Loucy (cell line): ENCODE data around the gene BCAS1.

Experiments used
- H2AFZ ChIP-seq: fragments of 200-600 bp; sonication (generic); 2 replicates; pipeline ENCODE4 v1.6.0; 2016; ENCODE audit warnings: antibody characterized with exemption, mild to moderate bottlenecking, low read length, moderate library complexity
- H3F3A ChIP-seq: fragments of 200-600 bp; 2 replicates; pipeline ENCODE4 v1.6.0; 2016; ENCODE audit warnings: antibody characterized with exemption, low read depth, mild to moderate bottlenecking
- H3K27me3 ChIP-seq: fragments of 200-600 bp; sonication (generic); 2 replicates; pipeline ENCODE4 v1.6.1; 2014; ENCODE audit warnings: low read length, mild to moderate bottlenecking; ENCODE audit not compliant: insufficient read depth, poor library complexity, severe bottlenecking
- H3K36me3 ChIP-seq: fragments of 200-600 bp; sonication (generic); 2 replicates; pipeline ENCODE4 v1.6.1; 2016; ENCODE audit warnings: low read length; ENCODE audit not compliant: insufficient read depth
- H3K4me1 ChIP-seq: fragments of 200-600 bp; sonication (generic); 2 replicates; pipeline ENCODE4 v1.5.1; 2014; ENCODE audit warnings: low read length, mild to moderate bottlenecking; ENCODE audit not compliant: insufficient read depth, poor library complexity, severe bottlenecking
- H3K4me2 ChIP-seq: fragments of 200-600 bp; sonication (generic); 2 replicates; pipeline ENCODE4 v1.6.0; 2014; ENCODE audit warnings: antibody characterized with exemption, low read length, low read depth, mild to moderate bottlenecking; ENCODE audit not compliant: poor library complexity, severe bottlenecking
- H3K4me3 ChIP-seq: fragments of 200-600 bp; sonication (generic); 2 replicates; pipeline ENCODE4 v1.5.1; 2014; ENCODE audit warnings: low read length, mild to moderate bottlenecking, mixed read lengths; ENCODE audit not compliant: poor library complexity, severe bottlenecking
- H3K79me2 ChIP-seq: fragments of 200-600 bp; sonication (generic); 2 replicates; pipeline ENCODE4 v1.6.1; 2014; ENCODE audit warnings: low read length; ENCODE audit not compliant: insufficient read depth
- H3K9ac ChIP-seq: fragments of 200-600 bp; sonication (generic); 2 replicates; pipeline ENCODE4 v1.6.0; 2014; ENCODE audit warnings: mild to moderate bottlenecking, low read depth, low read length, moderate library complexity; ENCODE audit not compliant: poor library complexity, severe bottlenecking
- H3K9me2 ChIP-seq: fragments of 200-600 bp; sonication (generic); replicated peaks from 2 replicates; pipeline ENCODE4 v1.6.1; 2016; ENCODE audit warnings: low read depth, low read length, mixed read lengths
- H3K9me3 ChIP-seq: fragments of 200-600 bp; sonication (generic); 2 replicates; pipeline ENCODE4 v1.6.1; 2014; ENCODE audit warnings: mild to moderate bottlenecking, antibody characterized with exemption, low read length, low read depth; ENCODE audit not compliant: insufficient read depth
- H4K20me1 ChIP-seq: fragments of 200-600 bp; sonication (generic); 2 replicates; pipeline ENCODE4 v1.6.0; 2014; ENCODE audit warnings: antibody characterized with exemption, low read length, mild to moderate bottlenecking; ENCODE audit not compliant: insufficient read depth, poor library complexity, severe bottlenecking
- CTCF ChIP-seq: fragments of 200-600 bp; sonication (generic); conservative IDR thresholded peaks from 2 replicates; pipeline ENCODE4 v1.5.1; 2014; ENCODE audit warnings: mild to moderate bottlenecking, antibody characterized with exemption, low read length
- EZH2phosphoT487 ChIP-seq: fragments of 200-600 bp; IDR thresholded peaks from 2 replicates; pipeline ENCODE4 v1.6.1; 2018; ENCODE audit warnings: antibody characterized with exemption, mild to moderate bottlenecking, moderate library complexity, borderline replicate concordance

The BCAS1 gene

DNA sequence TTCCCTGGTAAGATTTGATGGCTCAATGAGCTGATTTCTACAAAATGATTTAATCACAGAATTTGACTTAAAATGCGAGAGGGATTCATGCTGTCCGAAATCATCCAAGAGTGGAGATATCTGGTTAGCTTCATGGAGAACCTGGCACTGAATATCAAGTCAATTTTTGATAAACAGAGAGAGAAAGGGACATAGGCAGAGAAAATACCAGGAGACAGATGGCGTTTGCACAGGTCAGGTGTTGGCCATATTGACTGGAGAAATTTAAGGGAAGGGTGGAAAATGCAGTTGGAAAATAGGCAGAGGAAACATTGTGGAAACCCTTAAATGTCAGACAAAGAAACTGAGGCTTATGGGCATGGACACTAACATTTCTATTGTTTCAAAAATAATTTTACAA is 47.0 kb downstream of the BCAS1 start:
- H2AFZ ChIP-seq, result no peak overlapping the region
- no peaks in the 10 kb centered on the region for H3F3A ChIP-seq
- H3K4me1 ChIP-seq, result no peaks in the 10 kb centered on the region
- no peaks in the 10 kb centered on the region for H3K9me2 ChIP-seq
- no peaks in the 10 kb centered on the region for H3K9me3 ChIP-seq
- H3K36me3 ChIP-seq, result no peaks in the 10 kb centered on the region
- no peak overlapping the region for H3K4me2 ChIP-seq
- no peak for TF ChIP-seq CTCF
- TF ChIP-seq EZH2phosphoT487, result no peak
- no peaks in the 10 kb centered on the region for H4K20me1 ChIP-seq
- no peaks in the 10 kb centered on the region for H3K79me2 ChIP-seq
- H3K9ac ChIP-seq, result no peak overlapping the region
- H3K27me3 ChIP-seq, result no peaks in the 10 kb centered on the region
- H3K4me3 ChIP-seq, result no peak overlapping the region

DNA sequence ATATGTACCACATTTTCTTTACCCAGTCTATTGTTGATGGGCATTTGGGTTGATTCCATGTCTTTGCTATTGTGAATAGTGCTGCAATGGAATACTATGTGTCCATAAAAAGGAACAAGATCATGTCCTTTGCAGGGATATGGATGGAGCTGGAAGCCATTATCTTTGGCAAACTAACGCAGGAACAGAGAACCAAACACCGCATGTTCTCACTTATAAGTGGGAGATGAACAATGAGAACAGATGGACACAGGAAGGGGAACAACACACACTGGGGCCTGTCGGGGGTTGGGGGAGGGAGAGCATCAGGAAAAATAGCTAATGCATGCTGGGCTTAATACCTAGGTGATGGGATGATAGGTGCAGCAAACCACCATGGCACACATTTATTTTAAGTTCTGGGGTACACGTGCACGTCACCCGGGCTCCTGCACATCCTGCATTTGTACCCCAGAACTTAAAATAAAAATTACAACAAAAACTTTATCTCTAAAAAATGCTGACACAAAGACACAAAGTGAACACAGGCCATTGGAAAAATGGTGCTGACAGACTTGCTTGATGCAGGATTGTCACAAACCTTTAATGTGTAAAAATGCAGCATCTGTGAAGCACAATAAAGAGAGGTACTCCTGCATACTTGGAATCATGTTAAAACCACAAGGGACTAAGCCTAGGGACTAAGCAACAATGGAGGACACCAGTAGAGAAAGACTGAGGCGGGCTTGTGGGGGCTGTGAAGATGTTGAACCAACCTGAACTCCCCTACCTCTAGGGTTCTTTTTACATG is 48.8 kb downstream of the BCAS1 start:
- Histone ChIP-seq H2AFZ (no peak overlapping the region), H4K20me1 (no peaks in the 10 kb centered on the region), H3K9me2 (no peaks in the 10 kb centered on the region), H3K9ac (no peak overlapping the region), H3K36me3 (no peaks in the 10 kb centered on the region), H3K4me1 (no peaks in the 10 kb centered on the region), H3K4me3 (no peak overlapping the region), H3K27me3 (no peaks in the 10 kb centered on the region), H3F3A (no peaks in the 10 kb centered on the region), H3K9me3 (no peaks in the 10 kb centered on the region), H3K4me2 (no peak overlapping the region), H3K79me2 (no peaks in the 10 kb centered on the region)
- TF ChIP-seq EZH2phosphoT487 (no peak), CTCF (no peak)

DNA sequence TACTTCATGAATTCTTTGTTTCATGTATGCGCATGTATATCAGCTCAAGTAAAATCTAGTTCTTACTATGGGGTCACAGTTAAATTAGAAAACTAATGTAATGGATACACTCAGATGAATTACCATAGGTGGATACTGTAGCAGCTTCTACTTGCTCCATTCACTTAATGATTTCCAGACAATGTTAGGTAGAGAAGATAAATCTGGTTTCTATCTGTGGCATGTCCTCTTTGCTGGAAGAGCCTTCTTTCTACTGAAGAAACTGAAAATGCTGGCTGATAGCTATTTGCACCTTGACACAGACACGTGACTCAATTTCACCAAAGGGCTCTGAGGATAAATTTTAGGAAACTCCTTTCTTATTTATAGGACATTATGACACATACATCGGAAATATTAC is 49.5 kb downstream of the BCAS1 start:
- no peaks in the 10 kb centered on the region for H4K20me1 ChIP-seq
- no peak overlapping the region for H3K4me3 ChIP-seq
- H3K9ac ChIP-seq, result no peak overlapping the region
- no peak for TF ChIP-seq EZH2phosphoT487
- TF ChIP-seq CTCF, result no peak
- H3K9me3 ChIP-seq, result no peaks in the 10 kb centered on the region
- no peak overlapping the region for H3K4me2 ChIP-seq
- no peaks in the 10 kb centered on the region for H3F3A ChIP-seq
- H3K4me1 ChIP-seq, result no peaks in the 10 kb centered on the region
- no peaks in the 10 kb centered on the region for H3K79me2 ChIP-seq
- H3K27me3 ChIP-seq, result no peaks in the 10 kb centered on the region
- H3K36me3 ChIP-seq, result no peaks in the 10 kb centered on the region
- H3K9me2 ChIP-seq, result no peaks in the 10 kb centered on the region
- no peak overlapping the region for H2AFZ ChIP-seq
